GM19395 (cell line): ENCODE data around the gene SNX33.
"Not testable (repeated sequence)": the region's sequence is repeated elsewhere in the genome, so short reads cannot be mapped to it uniquely, and the experiment has no call there.

Source experiments
- ATAC-seq: cut with Tn5 transposase; IDR thresholded peaks from one replicate; pipeline ENCODE4 v1.9.1; 2021; ENCODE audit warnings: mild to moderate bottlenecking, moderate library complexity; ENCODE audit not compliant: unreplicated experiment

SNX33 gene, protein sequence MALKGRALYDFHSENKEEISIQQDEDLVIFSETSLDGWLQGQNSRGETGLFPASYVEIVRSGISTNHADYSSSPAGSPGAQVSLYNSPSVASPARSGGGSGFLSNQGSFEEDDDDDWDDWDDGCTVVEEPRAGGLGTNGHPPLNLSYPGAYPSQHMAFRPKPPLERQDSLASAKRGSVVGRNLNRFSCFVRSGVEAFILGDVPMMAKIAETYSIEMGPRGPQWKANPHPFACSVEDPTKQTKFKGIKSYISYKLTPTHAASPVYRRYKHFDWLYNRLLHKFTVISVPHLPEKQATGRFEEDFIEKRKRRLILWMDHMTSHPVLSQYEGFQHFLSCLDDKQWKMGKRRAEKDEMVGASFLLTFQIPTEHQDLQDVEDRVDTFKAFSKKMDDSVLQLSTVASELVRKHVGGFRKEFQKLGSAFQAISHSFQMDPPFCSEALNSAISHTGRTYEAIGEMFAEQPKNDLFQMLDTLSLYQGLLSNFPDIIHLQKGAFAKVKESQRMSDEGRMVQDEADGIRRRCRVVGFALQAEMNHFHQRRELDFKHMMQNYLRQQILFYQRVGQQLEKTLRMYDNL

DNA sequence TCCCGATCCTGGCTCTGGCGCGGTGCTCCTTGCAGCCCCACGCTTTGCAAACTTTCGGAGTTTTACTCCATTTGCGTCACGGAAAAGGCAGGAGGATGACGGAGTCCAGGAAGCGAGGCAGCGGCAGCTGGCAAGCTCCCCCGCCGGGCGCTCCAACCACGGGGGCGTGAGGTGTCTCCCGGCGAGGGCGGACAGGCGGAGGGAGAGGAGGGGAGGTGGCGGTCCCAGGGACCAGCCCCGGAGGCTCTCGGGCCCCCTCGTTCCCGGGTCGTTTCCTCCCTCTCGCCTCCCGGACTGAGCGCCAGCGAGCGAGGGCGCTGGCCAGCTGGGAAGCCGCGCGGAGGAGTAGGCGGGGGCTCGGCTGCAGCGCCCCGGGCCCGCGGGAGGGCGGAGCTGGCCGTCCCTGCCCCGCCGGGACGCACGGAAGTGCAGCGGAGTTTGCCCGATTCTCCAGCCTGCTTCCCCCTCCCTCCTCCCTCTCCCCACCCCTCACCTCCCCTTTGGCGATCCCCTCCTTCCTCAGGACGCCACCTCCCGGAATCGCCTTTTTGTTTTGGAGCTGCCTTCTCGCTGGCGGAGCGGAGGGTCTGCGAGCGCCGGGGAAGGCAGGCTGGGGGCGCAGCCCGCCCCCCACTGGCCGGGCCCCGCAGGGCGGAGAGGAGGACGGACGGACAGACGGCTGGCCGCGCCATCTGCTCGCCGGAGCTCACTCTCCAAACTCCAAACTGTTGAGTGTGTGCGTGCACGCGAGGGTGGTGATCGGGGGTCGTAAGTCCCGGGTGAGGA is at the start of gene SNX33:
Gene SNX33 (plus strand): TSS at position 543 of the 786 bp plus-strand sequence. CDS start 1,191 bp downstream, outside the sequence.
- no peak for ATAC-seq

DNA sequence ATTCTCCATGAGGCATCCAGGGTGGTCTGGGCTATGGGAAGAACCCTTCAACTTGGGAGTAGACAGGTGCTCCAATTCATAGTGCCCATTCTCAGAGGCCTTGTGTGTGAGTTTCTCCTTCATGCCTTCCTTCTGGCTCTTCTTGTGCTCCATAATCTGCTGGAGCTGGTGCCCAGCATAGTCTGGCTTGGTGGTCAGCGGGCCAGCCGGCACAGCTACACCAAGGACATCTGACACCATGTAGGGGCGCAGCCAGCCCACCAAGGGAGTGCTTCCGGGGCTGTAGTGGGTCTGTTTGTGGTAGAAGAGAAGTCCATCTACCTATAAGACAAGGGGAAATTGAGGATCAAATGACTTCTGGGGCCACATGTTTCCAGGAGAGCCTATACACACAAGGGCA is 49.4 kb upstream of the SNX33 start:
- ATAC-seq, result no peak

DNA sequence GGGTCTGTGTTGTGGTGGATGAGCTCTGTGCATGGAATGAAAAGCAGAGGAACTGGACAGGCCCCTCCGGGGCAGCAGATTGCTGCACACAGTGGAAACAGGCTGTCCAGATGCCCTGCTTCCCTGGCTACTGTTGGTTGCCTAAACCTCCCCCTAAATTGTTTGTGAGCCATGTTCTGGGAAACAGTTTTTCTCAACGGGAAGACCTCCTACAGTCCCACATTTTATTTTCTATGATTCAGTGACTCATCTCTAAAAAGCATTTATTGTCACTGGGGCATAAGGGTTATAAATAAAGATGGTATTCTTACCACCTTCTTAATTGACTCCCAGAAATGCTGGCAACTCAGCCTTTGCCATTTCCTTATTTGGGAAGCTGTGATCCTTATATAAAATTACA is 48.3 kb upstream of the SNX33 start:
- ATAC-seq, result no peak

DNA sequence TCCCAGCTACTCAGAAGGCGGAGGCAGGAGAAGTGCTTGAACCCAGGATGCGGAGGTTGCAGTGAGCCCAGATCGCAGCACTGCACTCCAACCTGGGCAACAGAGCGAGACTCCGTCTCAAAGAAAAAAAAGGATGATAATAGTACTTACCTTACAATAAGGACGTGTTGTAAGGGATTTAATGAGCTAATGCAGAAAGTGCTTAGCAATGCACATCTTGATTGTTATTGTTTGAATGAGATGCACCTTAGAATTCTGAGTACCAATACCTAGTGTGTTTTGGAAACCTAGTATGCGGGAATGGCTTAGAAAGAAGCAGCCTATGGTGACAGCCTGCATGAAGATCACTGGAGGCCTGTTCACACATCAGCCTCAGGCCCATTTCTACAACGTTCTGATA is 41.7 kb upstream of the SNX33 start:
- no peak for ATAC-seq

DNA sequence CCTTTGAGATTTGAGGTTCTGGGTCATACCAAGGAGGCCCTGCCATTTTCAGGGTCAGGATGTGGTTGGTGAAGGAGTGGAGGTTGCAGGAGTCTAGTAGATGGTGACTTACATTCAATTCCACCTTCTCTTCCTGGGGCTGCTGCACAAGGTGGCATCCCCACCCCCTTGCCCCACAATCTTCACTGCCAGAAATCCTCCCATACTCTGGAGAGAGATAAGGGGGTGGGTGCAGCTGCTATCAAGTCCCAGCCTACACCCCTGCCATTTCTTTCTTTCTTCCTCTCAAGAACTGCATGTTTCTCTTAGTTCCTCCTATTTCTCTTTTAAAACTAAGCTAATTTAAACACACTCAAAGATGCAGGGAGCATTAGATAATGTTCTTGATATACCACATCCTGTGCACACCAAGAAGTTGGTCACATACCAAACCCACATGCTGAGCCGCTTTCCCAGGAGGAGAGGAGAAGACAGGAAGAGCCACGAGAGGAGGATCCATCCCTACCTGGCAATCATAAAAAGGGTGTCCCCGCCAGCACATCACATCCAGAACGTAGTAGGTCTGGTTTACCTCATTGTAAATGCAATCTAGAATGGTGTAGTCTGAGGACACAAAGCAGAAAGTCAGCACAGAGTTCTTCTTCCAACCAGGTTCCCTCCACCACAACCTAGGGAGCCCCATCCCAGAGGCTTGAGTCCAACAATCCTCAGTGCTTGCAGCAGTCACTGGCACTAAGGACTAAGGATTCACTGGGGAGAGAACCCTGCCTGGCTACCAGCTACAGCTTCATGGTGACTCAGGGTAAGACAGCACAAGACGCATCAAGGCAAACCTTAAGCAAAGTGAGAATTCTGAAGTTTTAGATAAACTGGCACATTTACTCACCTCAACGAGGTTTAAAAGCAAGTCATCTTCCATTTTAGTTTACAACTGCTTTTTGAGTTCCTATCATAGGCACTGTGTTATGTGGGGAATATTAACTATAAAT is 40.7 kb upstream of the SNX33 start:
- ATAC-seq, result no peak

DNA sequence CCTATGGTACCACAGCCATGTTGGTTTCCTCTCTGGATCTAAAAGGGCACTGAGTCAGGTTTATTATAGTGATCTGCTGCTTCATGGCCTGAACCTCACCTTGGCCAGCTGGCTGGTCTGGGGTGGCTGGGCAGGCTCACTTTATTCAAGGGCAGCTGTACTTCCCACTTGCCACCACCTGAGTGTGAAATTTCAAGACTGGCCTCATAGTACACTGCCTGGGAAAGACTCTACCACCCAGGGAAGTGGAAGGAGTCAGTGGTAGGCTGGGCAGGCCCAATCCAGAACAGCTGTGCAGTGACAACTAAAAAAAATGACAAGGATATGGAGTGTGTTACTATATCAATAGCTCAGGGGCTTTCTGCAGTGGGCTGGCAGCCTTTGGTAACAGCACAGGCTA is 30.9 kb upstream of the SNX33 start:
- ATAC-seq, result no peak

DNA sequence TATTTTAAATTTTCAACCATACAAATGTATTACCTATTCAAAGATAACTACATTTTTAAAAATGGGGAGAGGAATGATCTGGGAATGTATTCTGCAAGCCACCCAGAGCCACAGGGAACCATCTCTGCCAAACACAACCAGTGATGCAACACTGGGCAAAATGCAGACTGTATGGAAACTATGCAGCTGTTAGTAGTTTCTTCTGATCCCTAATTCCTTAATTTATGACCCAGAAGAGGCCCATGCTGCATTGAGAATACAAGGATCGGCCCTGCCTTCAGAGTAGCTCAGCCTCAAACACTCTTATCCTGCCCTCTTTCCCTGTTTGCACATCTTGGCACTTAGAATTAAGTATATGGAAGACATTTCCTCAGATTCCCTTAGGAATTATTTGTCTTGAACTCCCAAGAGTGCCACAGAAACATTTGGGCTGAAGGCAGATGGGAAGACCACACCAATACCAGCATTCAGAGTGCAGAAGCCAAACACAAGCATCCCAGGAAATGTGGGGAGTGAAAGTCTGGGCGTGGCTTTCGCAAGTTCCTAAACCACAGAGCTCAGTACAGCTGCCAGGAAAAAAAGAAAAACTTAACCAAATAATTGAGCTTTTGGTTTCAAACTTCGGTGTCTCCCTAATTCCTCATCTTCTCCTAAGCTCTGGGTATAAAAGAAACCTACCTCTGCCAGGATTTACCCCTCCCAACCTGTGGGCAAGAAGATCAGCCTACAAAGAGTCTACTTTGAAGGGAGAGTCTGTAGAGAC is 27.5 kb upstream of the SNX33 start:
- no peak for ATAC-seq

DNA sequence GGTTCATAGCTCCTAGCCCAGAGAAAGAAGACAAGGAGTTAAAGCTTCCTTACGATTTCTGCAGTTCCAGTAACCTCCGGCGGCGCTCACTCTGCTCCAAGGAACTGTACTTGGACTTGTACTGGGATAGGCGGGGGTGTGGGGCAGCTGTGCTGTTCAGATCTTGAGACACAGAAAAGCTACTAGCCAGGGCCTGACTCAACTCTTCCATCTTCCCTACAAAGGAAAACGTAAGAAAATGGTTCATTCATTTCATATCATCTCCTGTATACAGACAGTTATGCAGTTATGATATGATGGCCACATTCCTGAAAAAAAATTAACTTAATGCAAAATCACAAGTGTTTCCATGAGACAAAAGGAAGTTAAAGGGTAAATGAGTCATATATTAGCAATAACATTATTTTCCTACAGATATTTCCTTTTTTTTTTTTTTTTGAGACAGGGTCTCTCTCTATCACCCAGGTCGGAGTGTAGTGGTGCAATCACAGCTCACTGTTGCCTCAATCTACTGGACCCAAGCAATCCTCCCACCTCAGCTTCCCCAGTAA is 26.8 kb upstream of the SNX33 start:
- no peak for ATAC-seq

DNA sequence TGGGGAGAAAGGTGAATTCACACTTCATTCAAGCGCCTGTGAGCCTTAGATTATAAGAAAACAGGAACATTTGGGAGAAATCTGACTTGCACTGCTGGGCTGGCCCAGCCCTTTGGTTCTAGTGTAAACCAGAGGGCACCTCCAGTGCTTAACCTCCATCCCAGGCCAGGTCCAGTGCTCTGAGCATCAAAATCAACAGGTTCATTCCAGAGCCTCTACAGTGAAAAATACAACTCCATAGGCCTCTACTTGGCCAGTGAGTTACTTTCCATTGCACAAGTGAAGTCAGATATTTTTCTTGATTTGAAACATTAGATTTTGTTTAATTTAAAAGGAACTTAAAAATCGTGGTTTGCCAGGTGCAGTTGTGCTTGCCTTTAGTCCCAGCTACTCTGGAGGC is 25.2 kb upstream of the SNX33 start:
- no peak for ATAC-seq

DNA sequence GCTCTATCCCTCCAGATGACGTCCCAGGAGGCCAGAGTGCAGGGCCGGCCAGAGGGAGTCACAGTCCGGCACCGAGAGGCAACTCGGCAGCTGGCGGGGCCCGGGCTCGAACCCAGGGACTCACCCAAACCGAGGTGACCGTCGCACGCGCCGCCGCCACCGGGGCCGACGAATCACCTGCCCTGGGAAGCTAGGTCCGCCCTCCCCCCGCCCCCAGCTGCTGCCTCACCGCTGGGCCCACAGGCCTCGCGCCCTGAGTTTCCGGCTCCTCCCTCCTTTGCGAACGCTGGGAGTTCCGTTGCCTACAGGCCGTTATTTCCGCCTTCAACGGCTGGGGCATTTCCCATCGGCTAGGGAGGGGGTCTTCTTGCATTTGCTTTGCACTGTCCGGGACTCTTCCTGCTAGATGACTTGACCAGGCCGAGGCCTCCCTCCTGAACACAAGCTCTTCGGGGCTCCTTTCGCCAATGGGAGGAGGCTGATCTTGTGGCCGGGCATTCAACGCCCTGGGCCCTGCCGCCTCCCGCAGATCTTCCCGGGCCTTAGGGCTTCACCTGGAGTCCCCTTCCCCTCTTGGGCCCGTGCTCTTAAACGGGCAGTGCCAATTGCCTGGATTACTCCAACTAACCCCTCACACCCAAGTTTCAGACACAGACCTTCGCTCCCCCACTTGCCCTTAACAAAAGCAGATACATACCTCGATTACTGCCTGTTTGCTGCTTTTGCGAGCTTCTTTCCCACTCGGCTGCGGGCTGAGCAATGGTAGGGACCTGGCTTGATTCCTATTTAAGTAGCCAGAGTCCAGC is 22.0 kb upstream of the SNX33 start, which contains the start of gene SNUPN:
Gene SNUPN (minus strand): TSS at position 184 of the 806 bp plus-strand sequence. CDS start 4,674 bp downstream, outside the sequence.
- ATAC-seq, result peak; percentile 77

DNA sequence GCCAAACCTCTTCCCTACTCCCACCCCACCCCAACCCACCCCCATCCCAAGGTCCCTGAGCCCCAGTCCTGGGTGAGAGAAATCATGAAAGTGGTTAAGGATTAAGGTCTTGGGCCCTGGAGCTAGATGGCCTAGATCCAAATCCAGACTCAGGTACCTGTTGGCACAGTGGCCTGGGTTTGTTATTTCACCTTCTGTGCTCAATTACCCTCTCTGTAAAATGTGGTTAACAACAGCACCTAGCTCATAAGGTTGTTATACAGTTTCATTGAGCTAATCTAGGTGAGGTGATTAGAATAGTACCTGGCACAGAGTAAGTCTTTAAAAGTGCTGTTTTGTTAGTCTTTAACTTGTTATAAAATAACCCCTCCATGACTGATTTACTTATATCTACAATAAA is 15.8 kb upstream of the SNX33 start:
- no peak for ATAC-seq

DNA sequence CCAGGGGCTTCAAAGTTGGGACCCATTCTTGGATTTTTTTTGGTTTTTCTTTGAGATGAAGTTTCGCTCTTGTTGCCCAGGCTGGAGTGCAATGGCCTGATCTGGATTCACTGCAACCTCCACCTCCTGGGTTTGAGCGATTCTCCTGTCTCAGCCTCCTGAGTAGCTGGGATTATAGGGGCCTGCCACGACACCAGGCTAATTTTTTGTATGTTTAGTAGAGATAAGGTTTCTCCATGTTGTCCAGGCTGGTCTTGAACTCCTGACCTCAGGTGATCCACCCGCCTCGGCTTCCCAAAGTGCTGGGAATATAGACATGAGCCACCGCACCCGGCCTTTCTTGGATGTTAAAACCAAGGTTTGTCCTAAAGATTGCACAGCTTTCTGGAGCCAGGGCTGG is 13.8 kb upstream of the SNX33 start:
- not testable (repeated sequence) for ATAC-seq

DNA sequence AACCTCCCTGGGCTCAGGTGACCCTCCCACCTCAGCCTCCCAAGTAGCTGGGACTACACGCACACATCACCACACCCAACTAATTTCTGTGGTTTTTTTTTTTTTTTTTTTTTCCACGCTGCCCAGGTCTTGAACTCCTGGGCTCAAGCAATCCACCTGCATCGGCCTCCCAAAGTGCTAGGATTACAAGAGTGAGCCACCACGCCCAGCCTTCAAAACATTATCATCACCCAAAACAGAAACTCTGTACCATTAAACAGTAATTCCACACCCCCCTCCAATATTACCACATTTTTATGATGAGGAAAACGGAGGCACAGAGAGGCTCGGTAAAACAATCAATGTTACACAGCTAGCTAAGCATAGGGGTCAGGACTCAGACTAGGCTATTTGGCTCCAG is 11.7 kb upstream of the SNX33 start:
- no peak for ATAC-seq

DNA sequence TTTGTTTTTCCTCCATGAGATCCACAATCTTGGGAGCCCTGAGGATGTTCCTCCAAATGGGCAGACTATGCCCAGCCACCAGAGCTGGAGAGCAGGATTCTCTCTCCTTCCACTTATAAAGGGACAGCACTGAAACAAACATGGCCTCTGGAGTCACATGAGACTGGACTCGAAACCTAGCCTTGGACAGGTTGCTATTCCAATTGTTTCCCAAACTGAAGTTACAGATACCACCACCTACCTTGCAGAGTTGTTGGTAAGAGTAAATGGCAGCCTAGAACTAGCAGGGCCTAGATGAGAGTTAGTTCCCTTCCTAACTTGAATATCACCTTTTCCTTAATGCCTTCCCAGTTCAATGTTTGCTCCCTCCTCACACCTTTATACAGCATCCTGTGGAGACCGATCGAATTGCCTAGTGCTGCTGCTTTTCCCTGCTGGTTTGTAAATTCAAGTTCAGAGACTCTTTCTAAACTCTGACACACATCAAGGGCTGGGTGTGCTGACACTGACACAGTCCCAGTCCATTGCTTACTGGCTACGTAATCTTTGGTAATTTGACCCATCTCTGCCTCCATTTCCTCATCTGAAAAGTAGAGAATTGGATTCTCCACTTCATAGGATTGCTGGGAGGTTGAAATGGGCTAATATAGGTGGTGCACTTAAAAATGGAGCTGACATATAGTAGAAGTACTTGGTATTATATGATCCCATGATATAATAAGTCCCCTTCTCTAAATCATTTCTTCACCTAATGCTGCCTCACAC is 10.3 kb upstream of the SNX33 start:
- no peak for ATAC-seq

DNA sequence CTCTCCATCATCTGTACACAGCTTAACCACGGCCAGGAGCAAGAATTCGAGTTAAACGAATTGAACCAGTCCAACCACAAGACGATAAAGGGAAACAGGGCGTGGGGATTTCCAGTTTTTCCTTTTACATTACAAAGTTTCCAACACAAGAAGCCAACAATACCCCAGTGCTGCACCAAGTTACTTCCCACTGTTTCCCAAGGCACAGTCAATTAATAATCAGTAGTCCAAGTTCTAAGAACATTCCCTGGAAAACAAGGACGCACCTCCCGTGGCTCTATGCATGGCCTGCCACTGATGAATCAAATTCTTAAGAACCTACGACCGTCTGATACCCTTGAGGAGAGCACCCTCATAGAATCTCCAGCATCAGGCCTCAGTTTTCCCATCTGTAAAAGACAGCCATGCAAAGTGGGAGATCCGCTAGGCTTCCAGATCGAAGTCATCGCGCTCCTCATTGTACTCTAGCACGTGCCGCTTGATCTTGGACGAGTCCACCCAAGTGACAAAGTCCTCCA is 8.5 kb upstream of the SNX33 start:
- ATAC-seq, result no peak

DNA sequence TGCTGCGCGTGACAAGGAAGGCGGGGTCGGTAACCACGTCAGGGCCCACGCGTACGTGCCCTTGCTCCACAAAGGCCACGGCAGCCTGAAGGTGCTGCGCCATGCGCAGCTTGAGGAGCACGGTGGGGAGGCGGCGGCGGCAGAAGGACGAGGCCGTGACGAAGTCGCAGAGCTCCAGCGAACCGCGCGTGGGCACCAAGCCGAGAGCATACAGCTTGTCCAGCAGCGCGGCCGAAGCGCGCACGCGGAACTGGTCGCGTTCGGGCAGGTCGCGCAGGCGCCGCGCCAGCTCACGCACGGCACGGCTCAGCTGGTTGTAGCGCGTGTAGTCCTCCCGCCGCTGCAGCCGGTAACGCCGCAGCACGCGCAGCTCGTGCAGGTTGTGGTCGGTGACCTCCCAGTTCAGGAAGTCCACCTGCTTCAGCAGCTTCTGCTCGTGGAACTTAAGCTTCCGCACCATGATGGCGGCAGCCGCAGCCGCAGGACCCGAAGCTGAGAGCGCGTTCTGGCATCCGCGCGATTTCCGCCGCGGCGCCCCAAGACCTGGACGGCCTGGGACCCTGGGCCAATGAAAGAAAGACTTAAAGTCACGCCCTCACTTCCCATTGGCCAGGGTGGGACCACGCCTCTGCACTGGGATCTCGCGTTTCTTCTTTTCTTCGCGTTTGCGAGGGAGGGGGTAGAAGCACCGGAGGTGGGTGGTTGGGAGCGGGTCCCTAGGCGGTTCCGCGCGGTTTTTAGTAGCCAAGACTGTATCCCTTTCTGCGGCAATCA is 7.8 kb upstream of the SNX33 start, which contains the start of gene IMP3:
Gene IMP3 (minus strand): TSS at position 516 of the 774 bp plus-strand sequence. CDS start 56 bp downstream, at position 460.
- ATAC-seq, result peak; percentile 88
